ENCODE measurements around the gene TRIO.

TRIO gene

GRCh38 chr5:14497311-14497710 is 354.2 kb downstream of the TRIO start:
- TF ChIP-seq Cebpa-rat (IDR thresholded peaks at IDR 0.05): no peak
- Histone ChIP-seq H3K4me1 (peaks cover 21% of the 10 kb centered on the region), H3K27ac (no peak overlapping the region), H3K4me2 (no peak overlapping the region), H3K9ac (no peak overlapping the region), H3K4me3 (no peak overlapping the region), H3K36me3 (peaks cover 98% of the 10 kb centered on the region), H3K9me3 (no peaks in the 10 kb centered on the region), H3K27me3 (no peaks in the 10 kb centered on the region), H4K20me1 (peaks cover 10% of the 10 kb centered on the region; the same call in 1 of the 2 replicates)

GRCh38 chr5:14501353-14502293 is 358.5 kb downstream of the TRIO start:
- no peak overlapping the region for H3K27ac ChIP-seq

GRCh38 chr5:14502294-14502690 is 359.1 kb downstream of the TRIO start:
- TF ChIP-seq Cebpa-rat (IDR thresholded peaks at IDR 0.05): no peak
- H3K36me3 ChIP-seq: peaks cover 98% of the 10 kb centered on the region

More at GRCh38 chr5:14501353-14502293, 358.5 kb downstream of the TRIO start:
- Histone ChIP-seq H4K20me1 (peaks cover 10% of the 10 kb centered on the region; the same call in 1 of the 2 replicates), H3K36me3 (peaks cover 98% of the 10 kb centered on the region), H3K4me1 (peaks cover 17% of the 10 kb centered on the region), H3K27me3 (no peaks in the 10 kb centered on the region), H3K4me3 (no peak overlapping the region), H3K9ac (no peak overlapping the region), H3K4me2 (no peak overlapping the region), H3K9me3 (no peaks in the 10 kb centered on the region)
- TF ChIP-seq Cebpa-rat (IDR thresholded peaks at IDR 0.05): no peak

GRCh38 chr5:14503017-14503680 is 360.0 kb downstream of the TRIO start:
- no peak for TF ChIP-seq Cebpa-rat (IDR thresholded peaks at IDR 0.05)
- no peak overlapping the region for H3K27ac ChIP-seq
- H3K4me1 ChIP-seq: peaks cover 8% of the 10 kb centered on the region
- H3K9ac ChIP-seq: no peak overlapping the region
- H3K36me3 ChIP-seq: peaks cover 98% of the 10 kb centered on the region
- no peak overlapping the region for H3K4me2 ChIP-seq
- H3K9me3 ChIP-seq: no peaks in the 10 kb centered on the region
- H3K27me3 ChIP-seq: no peaks in the 10 kb centered on the region
- peaks cover 13% of the 10 kb centered on the region; the same call in 1 of the 2 replicates for H4K20me1 ChIP-seq
- no peak overlapping the region for H3K4me3 ChIP-seq

More at GRCh38 chr5:14502294-14502690, 359.1 kb downstream of the TRIO start:
- Histone ChIP-seq H3K27me3 (no peaks in the 10 kb centered on the region), H3K9ac (no peak overlapping the region), H4K20me1 (peaks cover 10% of the 10 kb centered on the region; the same call in 1 of the 2 replicates), H3K4me1 (peaks cover 10% of the 10 kb centered on the region), H3K9me3 (no peaks in the 10 kb centered on the region), H3K27ac (no peak overlapping the region), H3K4me3 (no peak overlapping the region), H3K4me2 (no peak overlapping the region)

GRCh38 chr5:14503681-14504331 is 360.7 kb downstream of the TRIO start:
- no peak overlapping the region for H3K9ac ChIP-seq
- H3K27ac ChIP-seq: no peak overlapping the region
- H4K20me1 ChIP-seq: peaks cover 15% of the 10 kb centered on the region; the same call in 1 of the 2 replicates
- H3K4me3 ChIP-seq: no peak overlapping the region
- no peaks in the 10 kb centered on the region for H3K27me3 ChIP-seq
- H3K9me3 ChIP-seq: no peaks in the 10 kb centered on the region
- H3K4me1 ChIP-seq: peaks cover 2% of the 10 kb centered on the region
- H3K4me2 ChIP-seq: no peak overlapping the region
- TF ChIP-seq Cebpa-rat (IDR thresholded peaks at IDR 0.05): no peak
- peaks cover 98% of the 10 kb centered on the region for H3K36me3 ChIP-seq

- Histone ChIP-seq H3K9ac (no peak overlapping the region), H3K27ac (no peak overlapping the region), H3K9me3 (no peaks in the 10 kb centered on the region), H3K36me3 (peaks cover 93% of the 10 kb centered on the region), H3K27me3 (no peaks in the 10 kb centered on the region), H3K4me1 (no peaks in the 10 kb centered on the region), H4K20me1 (peaks cover 9% of the 10 kb centered on the region; the same call in 1 of the 2 replicates), H3K4me2 (no peak overlapping the region), H3K4me3 (no peak overlapping the region)
- TF ChIP-seq Cebpa-rat (IDR thresholded peaks at IDR 0.05): no peak
These were observed 361.2 kb downstream of the TRIO start for GRCh38 chr5:14504332-14504727.

GRCh38 chr5:14504816-14505215 is 361.7 kb downstream of the TRIO start:
- H3K27ac ChIP-seq: no peak overlapping the region
- no peaks in the 10 kb centered on the region for H3K4me1 ChIP-seq
- H3K4me2 ChIP-seq: no peak overlapping the region
- H3K4me3 ChIP-seq: no peak overlapping the region
- TF ChIP-seq Cebpa-rat (IDR thresholded peaks at IDR 0.05): no peak
- no peak overlapping the region for H3K9ac ChIP-seq
- peaks cover 88% of the 10 kb centered on the region for H3K36me3 ChIP-seq
- no peaks in the 10 kb centered on the region for H3K27me3 ChIP-seq
- peaks cover 8% of the 10 kb centered on the region; the same call in 1 of the 2 replicates for H4K20me1 ChIP-seq
- H3K9me3 ChIP-seq: no peaks in the 10 kb centered on the region

GRCh38 chr5:14505310-14506139 is 362.4 kb downstream of the TRIO start:
- H3K4me3 ChIP-seq: no peak overlapping the region
- H4K20me1 ChIP-seq: peaks cover 8% of the 10 kb centered on the region; the same call in 1 of the 2 replicates
- H3K27me3 ChIP-seq: no peaks in the 10 kb centered on the region
- TF ChIP-seq Cebpa-rat (IDR thresholded peaks at IDR 0.05): no peak
- H3K4me2 ChIP-seq: no peak overlapping the region
- H3K9ac ChIP-seq: no peak overlapping the region
- peaks cover 81% of the 10 kb centered on the region for H3K36me3 ChIP-seq
- no peaks in the 10 kb centered on the region for H3K9me3 ChIP-seq
- no peak overlapping the region for H3K27ac ChIP-seq
- no peaks in the 10 kb centered on the region for H3K4me1 ChIP-seq

GRCh38 chr5:14506140-14506538 is 363.0 kb downstream of the TRIO start:
- H3K4me1 ChIP-seq: no peaks in the 10 kb centered on the region
- TF ChIP-seq Cebpa-rat (IDR thresholded peaks at IDR 0.05): no peak
- H3K9me3 ChIP-seq: no peaks in the 10 kb centered on the region
- H3K36me3 ChIP-seq: peaks cover 76% of the 10 kb centered on the region
- no peak overlapping the region for H3K27ac ChIP-seq
- no peak overlapping the region for H3K4me2 ChIP-seq
- no peaks in the 10 kb centered on the region for H3K27me3 ChIP-seq
- no peak overlapping the region for H3K4me3 ChIP-seq
- H4K20me1 ChIP-seq: peaks cover 8% of the 10 kb centered on the region; the same call in 1 of the 2 replicates
- no peak overlapping the region for H3K9ac ChIP-seq

All from BLaER1 (cell line).